ENCODE measurements around the gene FADS1.

FADS1 gene

DNA sequence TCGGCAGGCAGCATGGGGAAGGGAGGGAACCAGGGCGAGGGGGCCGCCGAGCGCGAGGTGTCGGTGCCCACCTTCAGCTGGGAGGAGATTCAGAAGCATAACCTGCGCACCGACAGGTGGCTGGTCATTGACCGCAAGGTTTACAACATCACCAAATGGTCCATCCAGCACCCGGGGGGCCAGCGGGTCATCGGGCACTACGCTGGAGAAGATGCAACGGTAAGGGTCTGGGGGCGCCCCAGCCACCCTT is 11.5 kb upstream of the FADS1 start:
- Histone ChIP-seq H3K36me3 (no peaks in the 10 kb centered on the region), H3K9me3 (no peaks in the 10 kb centered on the region), H3K4me3 (ENCODE audit: low read depth in 1 of 2, low read length in 1 of 2) (peak overlapping the region; percentile 73 to 84), H3K4me1 (ENCODE audit: control insufficient read depth in 1 of 2, insufficient read depth in 1 of 2, low read depth in 1 of 2, low read length in 1 of 2) (peaks cover 25 to 35% of the 10 kb centered on the region in 2 experiments), H3K27ac (peak overlapping the region; percentile 86), H3K27me3 (peaks cover 91% of the 10 kb centered on the region)
- TF ChIP-seq, protein P1, sequence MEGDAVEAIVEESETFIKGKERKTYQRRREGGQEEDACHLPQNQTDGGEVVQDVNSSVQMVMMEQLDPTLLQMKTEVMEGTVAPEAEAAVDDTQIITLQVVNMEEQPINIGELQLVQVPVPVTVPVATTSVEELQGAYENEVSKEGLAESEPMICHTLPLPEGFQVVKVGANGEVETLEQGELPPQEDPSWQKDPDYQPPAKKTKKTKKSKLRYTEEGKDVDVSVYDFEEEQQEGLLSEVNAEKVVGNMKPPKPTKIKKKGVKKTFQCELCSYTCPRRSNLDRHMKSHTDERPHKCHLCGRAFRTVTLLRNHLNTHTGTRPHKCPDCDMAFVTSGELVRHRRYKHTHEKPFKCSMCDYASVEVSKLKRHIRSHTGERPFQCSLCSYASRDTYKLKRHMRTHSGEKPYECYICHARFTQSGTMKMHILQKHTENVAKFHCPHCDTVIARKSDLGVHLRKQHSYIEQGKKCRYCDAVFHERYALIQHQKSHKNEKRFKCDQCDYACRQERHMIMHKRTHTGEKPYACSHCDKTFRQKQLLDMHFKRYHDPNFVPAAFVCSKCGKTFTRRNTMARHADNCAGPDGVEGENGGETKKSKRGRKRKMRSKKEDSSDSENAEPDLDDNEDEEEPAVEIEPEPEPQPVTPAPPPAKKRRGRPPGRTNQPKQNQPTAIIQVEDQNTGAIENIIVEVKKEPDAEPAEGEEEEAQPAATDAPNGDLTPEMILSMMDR (IDR thresholded peaks at IDR 0.05), result no peak

DNA sequence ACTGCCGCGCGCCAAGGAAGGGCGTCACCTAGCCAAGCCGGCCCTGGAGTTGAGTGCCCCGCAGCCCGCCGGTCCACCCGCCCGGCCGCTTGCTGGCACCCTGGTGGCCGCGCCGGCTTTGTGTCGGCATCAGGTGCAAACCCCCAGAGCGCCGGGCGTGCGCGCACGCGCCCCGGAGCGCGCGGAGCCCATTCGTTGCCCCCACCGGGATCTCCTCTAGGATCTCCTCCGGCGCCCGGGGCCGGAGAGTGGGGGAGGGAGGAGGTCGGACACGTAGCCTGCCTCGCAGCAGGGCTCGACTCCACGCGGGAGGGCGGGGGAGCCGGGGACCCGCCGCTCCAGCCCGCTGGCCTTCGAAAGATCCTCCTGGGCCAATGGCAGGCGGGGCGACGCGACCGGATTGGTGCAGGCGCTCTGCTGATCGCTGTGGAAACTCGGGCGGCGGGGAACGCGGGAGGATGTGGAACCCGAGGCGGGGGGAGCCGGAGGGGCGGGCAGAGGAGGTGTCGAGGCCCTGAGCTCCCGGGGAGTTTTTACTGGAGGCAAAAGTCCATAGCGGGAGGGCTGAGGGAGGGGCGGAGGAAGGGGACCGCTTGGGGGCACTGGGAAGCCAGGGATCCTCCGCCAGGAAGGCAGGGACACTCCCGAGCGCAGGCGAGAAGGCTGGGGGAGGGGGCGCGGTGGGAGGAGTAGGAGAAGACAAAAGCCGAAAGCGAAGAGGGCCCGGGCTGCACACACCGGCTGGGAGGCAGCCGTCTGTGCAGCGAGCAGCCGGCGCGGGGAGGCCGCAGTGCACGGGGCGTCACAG is 11.0 kb upstream of the FADS1 start, which contains the start of gene FADS2:
TSS of gene FADS2 (plus strand) at position 730 of the 808 bp plus-strand sequence. CDS start 91 bp downstream, outside the sequence.
- no peaks in the 10 kb centered on the region for H3K9me3 ChIP-seq
- peaks cover 25 to 35% of the 10 kb centered on the region in 2 experiments for H3K4me1 ChIP-seq (ENCODE audit: control insufficient read depth in 1 of 2, insufficient read depth in 1 of 2, low read depth in 1 of 2, low read length in 1 of 2)
- H3K27me3 ChIP-seq, result peaks cover 95% of the 10 kb centered on the region
- TF ChIP-seq, protein P1 (IDR thresholded peaks at IDR 0.05), result peak; percentile 9
- peak within 1 kb of the TSS; percentile 73 to 84 for H3K4me3 ChIP-seq (ENCODE audit: low read depth in 1 of 2, low read length in 1 of 2)
- H3K36me3 ChIP-seq, result no peaks in the 10 kb centered on the region
- H3K27ac ChIP-seq, result peak within 1 kb of the TSS; percentile 86

DNA sequence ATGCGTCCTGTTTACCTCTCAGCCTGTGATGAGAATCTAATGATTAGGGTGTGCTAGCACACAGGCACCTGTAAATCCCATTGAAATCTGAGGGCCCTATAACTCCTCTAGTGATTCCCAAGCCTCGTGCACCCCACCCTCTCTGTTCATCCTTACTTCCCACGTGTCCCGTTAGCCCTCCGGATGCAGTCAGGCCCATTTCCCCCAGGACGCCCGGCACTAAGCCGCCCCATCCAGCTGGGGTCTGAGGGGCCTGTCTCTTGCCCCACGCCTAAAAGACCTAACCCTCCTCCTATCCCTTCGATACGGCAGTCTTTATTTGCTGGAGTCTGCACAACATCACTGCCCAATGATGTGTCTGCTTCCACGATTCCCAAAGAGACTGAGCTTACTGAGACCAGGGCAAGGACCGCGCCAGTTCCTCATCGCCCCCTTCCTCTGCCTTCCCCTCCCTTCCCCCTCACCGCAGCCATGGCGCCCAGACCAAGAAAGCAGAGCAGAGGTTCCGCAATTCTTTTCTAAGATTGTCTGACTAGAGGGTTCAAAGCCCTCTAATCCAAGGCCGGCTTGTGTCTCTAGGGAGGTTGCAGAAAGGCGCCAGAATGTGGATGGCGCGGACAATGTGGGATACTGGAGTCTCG is 10.2 kb upstream of the FADS1 start:
- H3K4me1 ChIP-seq (ENCODE audit: control insufficient read depth in 1 of 2, insufficient read depth in 1 of 2, low read depth in 1 of 2, low read length in 1 of 2), result peaks cover 25 to 35% of the 10 kb centered on the region in 2 experiments
- peak overlapping the region; percentile 73 to 84 for H3K4me3 ChIP-seq (ENCODE audit: low read depth in 1 of 2, low read length in 1 of 2)
- TF ChIP-seq, protein P1 (IDR thresholded peaks at IDR 0.05), result no peak
- peaks cover 95% of the 10 kb centered on the region for H3K27me3 ChIP-seq
- no peaks in the 10 kb centered on the region for H3K9me3 ChIP-seq
- H3K36me3 ChIP-seq, result no peaks in the 10 kb centered on the region
- peak overlapping the region; percentile 86 for H3K27ac ChIP-seq

DNA sequence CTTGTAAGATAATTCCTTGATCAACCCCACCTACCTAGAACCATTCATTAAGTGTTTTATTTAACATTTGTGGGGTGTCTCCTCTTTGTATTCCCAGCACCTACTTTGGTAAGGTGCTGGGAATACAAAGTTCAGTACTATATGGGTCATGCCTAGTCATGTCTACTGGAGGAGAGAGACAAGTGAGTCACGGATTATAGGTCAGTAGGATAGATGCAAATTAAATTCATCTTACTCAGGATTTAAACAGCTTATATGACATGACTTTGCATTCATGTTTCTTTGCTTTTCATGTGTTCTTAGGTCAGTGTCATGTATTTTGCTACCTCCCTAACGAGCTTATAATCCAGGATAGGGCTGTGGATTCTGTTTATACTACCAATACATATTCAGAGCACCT is 3.4 kb upstream of the FADS1 start:
- Histone ChIP-seq H3K36me3 (no peaks in the 10 kb centered on the region), H3K27me3 (peaks cover 85% of the 10 kb centered on the region), H3K9me3 (no peaks in the 10 kb centered on the region), H3K4me3 (ENCODE audit: low read depth in 1 of 2, low read length in 1 of 2) (no peak overlapping the region), H3K4me1 (ENCODE audit: control insufficient read depth in 1 of 2, insufficient read depth in 1 of 2, low read depth in 1 of 2, low read length in 1 of 2) (peaks cover 17 to 21% of the 10 kb centered on the region in 2 experiments), H3K27ac (no peak overlapping the region)
- TF ChIP-seq, protein P1 (IDR thresholded peaks at IDR 0.05), result no peak

DNA sequence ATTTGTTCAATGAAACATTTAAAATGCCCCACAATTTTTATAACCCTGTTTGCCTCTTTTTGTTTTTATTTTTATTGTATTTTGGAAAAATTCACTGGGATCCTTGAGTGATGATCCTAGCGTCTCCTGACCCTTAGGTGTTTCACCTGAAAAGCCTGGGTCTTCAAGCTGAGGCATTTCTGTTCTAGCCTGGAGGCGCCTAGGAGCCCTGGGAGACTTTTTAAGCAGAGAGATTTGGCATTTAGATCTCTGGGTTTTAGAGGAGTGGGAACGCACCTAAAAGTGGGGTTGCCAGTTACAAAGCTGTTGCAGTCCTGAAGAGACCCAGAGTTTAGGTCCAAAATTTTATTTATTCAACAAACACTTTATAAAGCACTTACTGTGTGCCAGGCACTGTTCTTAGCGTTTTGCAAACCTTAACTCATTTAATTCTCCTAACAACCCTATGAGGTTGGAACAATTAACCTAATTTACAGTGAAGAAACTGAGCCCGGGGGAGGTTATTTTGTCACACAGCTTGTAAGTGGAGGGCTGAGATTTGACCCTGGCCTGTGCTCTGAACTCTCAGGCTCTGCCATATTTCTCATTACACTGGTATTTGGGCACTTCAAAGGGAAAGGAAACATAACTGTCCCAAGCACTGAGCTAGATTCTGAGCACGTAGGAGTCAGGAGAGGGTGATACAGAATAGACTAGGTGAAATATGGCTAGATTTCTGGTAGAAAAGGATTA is 834 bp upstream of the FADS1 start:
- peaks cover 78% of the 10 kb centered on the region for H3K27me3 ChIP-seq
- no peaks in the 10 kb centered on the region for H3K9me3 ChIP-seq
- TF ChIP-seq, protein P1 (IDR thresholded peaks at IDR 0.05), result no peak
- peaks cover 23 to 28% of the 10 kb centered on the region in 2 experiments for H3K4me1 ChIP-seq (ENCODE audit: control insufficient read depth in 1 of 2, insufficient read depth in 1 of 2, low read depth in 1 of 2, low read length in 1 of 2)
- peak overlapping the region in 1 of 2 experiments; percentile 75 for H3K4me3 ChIP-seq (ENCODE audit: low read depth in 1 of 2, low read length in 1 of 2)
- H3K36me3 ChIP-seq, result no peaks in the 10 kb centered on the region
- H3K27ac ChIP-seq, result no peak overlapping the region
